Panc1 (cell line): ENCODE results near the gene KCNAB2. TPM values are rescaled to one million over a fixed set of nuclear protein-coding genes. Genes with fewer than 3 reads are reported as not detected.

Experiments
- ATAC-seq: fragments of 200-7000 bp; cut with Tn5 transposase; 2 replicates; pipeline ENCODE4 v1.9.1; 2020; ENCODE audit warnings: mild to moderate bottlenecking, moderate library complexity
- BruUV-seq: library from RNA; stranded (reverse); fragments of 400-500 nt; replicated peaks from 2 replicates; lab custom pipeline; 2021; lab: Mats Ljungman, UMichigan
- CTCF ChIA-PET: fragments of 300-600 bp; sonication (Branson Sonifier 250); formaldehyde crosslinking; loops from one replicate; lab custom pipeline; 2022; ENCODE audit warnings: antibody characterized with exemption; lab: Charles Lee
- POLR2A ChIA-PET: fragments of 300-600 bp; sonication (Branson Sonifier 250); formaldehyde crosslinking; loops from one replicate; lab custom pipeline; 2022; ENCODE audit warnings: antibody characterized with exemption; lab: Charles Lee
- DNase-seq: peaks from one replicate; pipeline ENCODE4 v3.0.0-alpha.2; 2010; ENCODE audit warnings: low read depth, low spot score
- H3K27ac ChIP-seq: 2 replicates; pipeline ENCODE4 v1.5.1; 2011; ENCODE audit warnings: mild to moderate bottlenecking, low read length, inconsistent platforms
- H3K27me3 ChIP-seq: fragments of 200-500 bp; sonication (Bioruptor generic); 2 replicates; pipeline ENCODE4 v1.6.0; 2014; ENCODE audit warnings: low read length, inconsistent platforms; ENCODE audit not compliant: control insufficient read depth, insufficient read depth
- H3K36me3 ChIP-seq: fragments of 200-500 bp; sonication (Bioruptor generic); 2 replicates; pipeline ENCODE4 v1.5.1; 2014; ENCODE audit warnings: inconsistent platforms, mild to moderate bottlenecking, low read length, moderate library complexity; ENCODE audit not compliant: control insufficient read depth, insufficient read depth
- H3K4me1 ChIP-seq: 2 replicates; pipeline ENCODE4 v1.5.1; 2011; ENCODE audit warnings: inconsistent platforms, mild to moderate bottlenecking, low read length, moderate library complexity; ENCODE audit not compliant: control insufficient read depth, insufficient read depth
- H3K4me3 ChIP-seq, 2 experiments: 2 replicates each; pipeline ENCODE4 v1.5.1; 2011 to 2012; ENCODE audit warnings: low read depth in 2 of 2, low read length in 2 of 2, mild to moderate bottlenecking in 2 of 2, inconsistent platforms in 1 of 2, moderate library complexity in 1 of 2
- H3K9me3 ChIP-seq: fragments of 200-500 bp; sonication (Bioruptor generic); 2 replicates; pipeline ENCODE4 v1.5.1; 2014; ENCODE audit warnings: low read depth, mild to moderate bottlenecking, inconsistent platforms, low read length, moderate library complexity; ENCODE audit not compliant: control insufficient read depth, insufficient read depth
- POLR2AphosphoS5 ChIP-seq: IDR thresholded peaks from 2 replicates; pipeline ENCODE4 v1.6.1; 2012; ENCODE audit warnings: mild to moderate bottlenecking, low read depth, low read length, moderate library complexity
- SIN3A ChIP-seq: IDR thresholded peaks from 2 replicates; pipeline ENCODE4 v1.6.1; 2012; ENCODE audit warnings: low read depth, mild to moderate bottlenecking, low read length, moderate library complexity, borderline replicate concordance; ENCODE audit not compliant: insufficient read depth
- TCF7L2 ChIP-seq: IDR thresholded peaks from 2 replicates; pipeline ENCODE4 v1.6.1; 2011; ENCODE audit warnings: mild to moderate bottlenecking, low read depth, low read length, inconsistent platforms
- in situ Hi-C: cut with HindIII; loops from 2 replicates; pipeline ENCODE4 v1.10.0; 2016; ENCODE audit warnings: low sequenced_read_pairs, low pct_unique_long_range_greater_than_20kb
- intact Hi-C: fragments of 100-400 bp; cut with micrococcal nuclease; formaldehyde crosslinking; loops from one replicate; pipeline ENCODE4 v1.10.0; 2022; ENCODE audit not compliant: unreplicated experiment
- total RNA-seq: library from RNA; stranded (reverse); gene quantifications from one replicate; pipeline ENCODE4 v1.2.1, GENCODE V29; 2021; ENCODE audit not compliant: unreplicated experiment
- TF ChIP-seq, protein P1 (sequence below): fragments of 450-650 bp; IDR thresholded peaks from 2 replicates; pipeline ENCODE4 v1.5.1; 2017; ENCODE audit warnings: mild to moderate bottlenecking
- TF ChIP-seq, protein P2 (sequence below), 2 experiments: IDR thresholded peaks; 2 replicates each; pipeline ENCODE4 v1.6.1; 2011 to 2012; ENCODE audit warnings: low read depth in 2 of 2, control low read depth in 1 of 2, low read length in 1 of 2, mild to moderate bottlenecking in 1 of 2, moderate library complexity in 1 of 2; ENCODE audit not compliant: insufficient read depth in 1 of 2

Gene KCNAB2
- total RNA-seq, 1 experiment from 2014 or later, result 27.6 TPM

DNA sequence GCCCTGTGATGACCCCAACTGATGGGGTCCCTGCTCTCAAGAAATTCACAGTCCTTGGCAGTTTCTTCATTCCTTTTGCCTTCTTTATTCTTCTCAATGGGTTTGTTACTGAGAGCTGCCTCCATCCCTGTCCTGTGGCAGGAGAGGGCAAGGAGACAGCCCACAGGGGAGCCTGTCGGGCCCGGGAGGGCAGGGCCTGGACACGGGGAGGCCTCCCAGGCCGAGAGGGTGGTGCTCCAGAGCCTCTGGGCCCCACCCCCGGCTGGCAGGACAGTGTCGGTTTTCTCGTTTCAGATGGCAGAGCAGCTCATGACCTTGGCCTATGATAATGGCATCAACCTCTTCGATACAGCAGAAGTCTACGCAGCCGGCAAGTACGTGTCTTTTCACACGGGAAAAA lies 36.2 kb downstream of the KCNAB2 start:
- Histone ChIP-seq H3K4me3 (no peak overlapping the region), H3K27ac (no peak overlapping the region), H3K36me3 (no peaks in the 10 kb centered on the region), H3K4me1 (no peaks in the 10 kb centered on the region), H3K9me3 (no peaks in the 10 kb centered on the region), H3K27me3 (no peaks in the 10 kb centered on the region)
- ChIA-PET CTCF (interaction anchor here (1.4 kb wide), 2 partner anchors 29 to 57 kb away, joined by 4 to 5 read pairs; no protein-coding TSS in a partner anchor), POLR2A (interaction anchor here (0.6 kb wide), 1 partner anchor 91 kb away, joined by 14 read pairs; no protein-coding TSS in a partner anchor)
- in situ Hi-C loops, result no loop called here
- ATAC-seq (no peak), DNase-seq (no peak)
- TF ChIP-seq, protein P1, sequence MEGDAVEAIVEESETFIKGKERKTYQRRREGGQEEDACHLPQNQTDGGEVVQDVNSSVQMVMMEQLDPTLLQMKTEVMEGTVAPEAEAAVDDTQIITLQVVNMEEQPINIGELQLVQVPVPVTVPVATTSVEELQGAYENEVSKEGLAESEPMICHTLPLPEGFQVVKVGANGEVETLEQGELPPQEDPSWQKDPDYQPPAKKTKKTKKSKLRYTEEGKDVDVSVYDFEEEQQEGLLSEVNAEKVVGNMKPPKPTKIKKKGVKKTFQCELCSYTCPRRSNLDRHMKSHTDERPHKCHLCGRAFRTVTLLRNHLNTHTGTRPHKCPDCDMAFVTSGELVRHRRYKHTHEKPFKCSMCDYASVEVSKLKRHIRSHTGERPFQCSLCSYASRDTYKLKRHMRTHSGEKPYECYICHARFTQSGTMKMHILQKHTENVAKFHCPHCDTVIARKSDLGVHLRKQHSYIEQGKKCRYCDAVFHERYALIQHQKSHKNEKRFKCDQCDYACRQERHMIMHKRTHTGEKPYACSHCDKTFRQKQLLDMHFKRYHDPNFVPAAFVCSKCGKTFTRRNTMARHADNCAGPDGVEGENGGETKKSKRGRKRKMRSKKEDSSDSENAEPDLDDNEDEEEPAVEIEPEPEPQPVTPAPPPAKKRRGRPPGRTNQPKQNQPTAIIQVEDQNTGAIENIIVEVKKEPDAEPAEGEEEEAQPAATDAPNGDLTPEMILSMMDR, result no peak
- TF ChIP-seq POLR2AphosphoS5 (no peak), TCF7L2 (no peak), SIN3A (no peak)
- TF ChIP-seq, protein P2, sequence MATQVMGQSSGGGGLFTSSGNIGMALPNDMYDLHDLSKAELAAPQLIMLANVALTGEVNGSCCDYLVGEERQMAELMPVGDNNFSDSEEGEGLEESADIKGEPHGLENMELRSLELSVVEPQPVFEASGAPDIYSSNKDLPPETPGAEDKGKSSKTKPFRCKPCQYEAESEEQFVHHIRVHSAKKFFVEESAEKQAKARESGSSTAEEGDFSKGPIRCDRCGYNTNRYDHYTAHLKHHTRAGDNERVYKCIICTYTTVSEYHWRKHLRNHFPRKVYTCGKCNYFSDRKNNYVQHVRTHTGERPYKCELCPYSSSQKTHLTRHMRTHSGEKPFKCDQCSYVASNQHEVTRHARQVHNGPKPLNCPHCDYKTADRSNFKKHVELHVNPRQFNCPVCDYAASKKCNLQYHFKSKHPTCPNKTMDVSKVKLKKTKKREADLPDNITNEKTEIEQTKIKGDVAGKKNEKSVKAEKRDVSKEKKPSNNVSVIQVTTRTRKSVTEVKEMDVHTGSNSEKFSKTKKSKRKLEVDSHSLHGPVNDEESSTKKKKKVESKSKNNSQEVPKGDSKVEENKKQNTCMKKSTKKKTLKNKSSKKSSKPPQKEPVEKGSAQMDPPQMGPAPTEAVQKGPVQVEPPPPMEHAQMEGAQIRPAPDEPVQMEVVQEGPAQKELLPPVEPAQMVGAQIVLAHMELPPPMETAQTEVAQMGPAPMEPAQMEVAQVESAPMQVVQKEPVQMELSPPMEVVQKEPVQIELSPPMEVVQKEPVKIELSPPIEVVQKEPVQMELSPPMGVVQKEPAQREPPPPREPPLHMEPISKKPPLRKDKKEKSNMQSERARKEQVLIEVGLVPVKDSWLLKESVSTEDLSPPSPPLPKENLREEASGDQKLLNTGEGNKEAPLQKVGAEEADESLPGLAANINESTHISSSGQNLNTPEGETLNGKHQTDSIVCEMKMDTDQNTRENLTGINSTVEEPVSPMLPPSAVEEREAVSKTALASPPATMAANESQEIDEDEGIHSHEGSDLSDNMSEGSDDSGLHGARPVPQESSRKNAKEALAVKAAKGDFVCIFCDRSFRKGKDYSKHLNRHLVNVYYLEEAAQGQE (IDR thresholded peaks at IDR 0.05; ENCODE audit: insufficient read depth in 1 of 2, low read depth in 2 of 2, low read length in 1 of 2), result no peak
- no TSS peak for BruUV-seq
- intact Hi-C loops, result no loop called here

DNA sequence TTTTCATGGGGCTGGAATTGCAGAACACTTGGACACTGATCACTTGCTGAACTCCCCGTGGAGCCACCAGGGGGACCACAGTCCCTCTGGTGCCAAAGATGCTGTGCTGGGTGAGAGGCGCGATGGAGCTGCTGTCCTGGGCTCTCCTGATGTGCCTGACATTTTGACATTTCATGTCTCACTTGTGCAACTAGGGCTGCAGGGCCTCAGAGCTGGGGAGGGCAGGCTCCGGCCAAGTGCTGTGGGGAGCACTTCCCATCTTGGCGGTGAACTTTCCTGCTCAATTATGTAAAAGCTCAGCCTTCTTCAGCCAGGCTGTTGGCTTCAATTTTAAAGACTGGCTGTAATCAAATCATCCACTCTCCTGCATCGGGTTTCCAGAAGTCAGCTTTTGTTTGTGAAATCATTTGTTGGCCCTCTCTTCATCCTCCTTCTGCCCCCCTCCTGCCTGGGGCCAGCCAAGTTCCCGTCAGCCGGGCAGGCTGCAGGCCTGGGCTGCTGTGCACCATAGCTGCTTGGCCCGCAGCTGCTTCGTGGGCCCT lies 36.8 kb downstream of the KCNAB2 start:
- ATAC-seq (peak; percentile 76), DNase-seq (no peak)
- intact Hi-C loops (no loop called here), in situ Hi-C loops (no loop called here)
- Histone ChIP-seq H3K27ac (no peak overlapping the region), H3K4me3 (no peak overlapping the region), H3K4me1 (no peaks in the 10 kb centered on the region), H3K9me3 (no peaks in the 10 kb centered on the region), H3K36me3 (no peaks in the 10 kb centered on the region), H3K27me3 (no peaks in the 10 kb centered on the region)
- TF ChIP-seq, protein P2 (IDR thresholded peaks at IDR 0.05; ENCODE audit: insufficient read depth in 1 of 2, low read depth in 2 of 2, low read length in 1 of 2), result no peak
- TF ChIP-seq, protein P1, result no peak; the same call in 1 of the 2 replicates
- TF ChIP-seq TCF7L2 (no peak), POLR2AphosphoS5 (no peak), SIN3A (no peak)
- POLR2A ChIA-PET, result no interaction called here
- CTCF ChIA-PET, result interaction anchor here (1.4 kb wide), 1 partner anchor 30 kb away, joined by 5 read pairs; no protein-coding TSS in a partner anchor
- BruUV-seq, result no TSS peak
